ENCODE data around the gene CDS2. TPM values are rescaled to one million over a fixed set of nuclear protein-coding genes. Genes with fewer than 3 reads are reported as not detected.

The CDS2 gene
- total and polyA plus RNA-seq, 2 of the 13 experiments (the other 11 are each of a cell fraction or from before 2014, with no cell fraction given), result 81.3 to 153 TPM

DNA sequence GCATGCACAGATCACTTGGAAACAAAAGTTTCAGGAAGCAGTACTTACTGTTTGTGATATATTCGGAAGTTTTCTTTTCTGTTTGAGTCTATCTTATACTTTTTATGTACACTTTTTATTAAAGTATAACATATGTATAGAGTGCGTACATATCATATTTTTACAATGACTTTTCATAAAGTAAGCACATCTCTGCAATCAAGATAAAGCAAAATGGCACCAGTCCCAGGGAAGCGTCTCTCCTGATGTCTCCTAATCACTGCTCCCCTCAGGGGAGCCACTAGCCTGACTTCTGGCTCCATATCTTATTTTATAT is 26.3 kb downstream of the CDS2 start (continued):
- TF ChIP-seq, protein P1, sequence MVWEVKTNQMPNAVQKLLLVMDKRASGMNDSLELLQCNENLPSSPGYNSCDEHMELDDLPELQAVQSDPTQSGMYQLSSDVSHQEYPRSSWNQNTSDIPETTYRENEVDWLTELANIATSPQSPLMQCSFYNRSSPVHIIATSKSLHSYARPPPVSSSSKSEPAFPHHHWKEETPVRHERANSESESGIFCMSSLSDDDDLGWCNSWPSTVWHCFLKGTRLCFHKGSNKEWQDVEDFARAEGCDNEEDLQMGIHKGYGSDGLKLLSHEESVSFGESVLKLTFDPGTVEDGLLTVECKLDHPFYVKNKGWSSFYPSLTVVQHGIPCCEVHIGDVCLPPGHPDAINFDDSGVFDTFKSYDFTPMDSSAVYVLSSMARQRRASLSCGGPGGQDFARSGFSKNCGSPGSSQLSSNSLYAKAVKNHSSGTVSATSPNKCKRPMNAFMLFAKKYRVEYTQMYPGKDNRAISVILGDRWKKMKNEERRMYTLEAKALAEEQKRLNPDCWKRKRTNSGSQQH (CRISPR knock-in tag; IDR thresholded peaks at IDR 0.05; ENCODE audit: low read depth), result no peak
- TF ChIP-seq REL (CRISPR knock-in tag; conservative IDR thresholded peaks at IDR 0.05) (no peak), NFATC3 (CRISPR knock-in tag; IDR thresholded peaks at IDR 0.05) (no peak), ZNF598 (CRISPR knock-in tag; IDR thresholded peaks at IDR 0.05; ENCODE audit: borderline replicate concordance) (no peak), TP53 (CRISPR knock-in tag; conservative IDR thresholded peaks at IDR 0.05) (no peak), ZNF292 (CRISPR knock-in tag; IDR thresholded peaks at IDR 0.05; ENCODE audit: borderline replicate concordance, low read depth) (no peak), NR2F2 (IDR thresholded peaks at IDR 0.05; ENCODE audit: borderline replicate concordance, low read depth) (no peak), EZH2 (conservative IDR thresholded peaks at IDR 0.05; ENCODE audit: low read depth, low read length) (no peak), KLF12 (CRISPR knock-in tag; IDR thresholded peaks at IDR 0.05; ENCODE audit: borderline replicate concordance) (no peak), TOPORS (CRISPR knock-in tag; IDR thresholded peaks at IDR 0.05) (no peak), ZNF354B (CRISPR knock-in tag; IDR thresholded peaks at IDR 0.05) (no peak), ZKSCAN5 (CRISPR knock-in tag; IDR thresholded peaks at IDR 0.05) (no peak), ZNF558 (CRISPR knock-in tag; IDR thresholded peaks at IDR 0.05; ENCODE audit: borderline replicate concordance) (no peak), ZMAT3 (CRISPR knock-in tag; conservative IDR thresholded peaks at IDR 0.05) (no peak), TARDBP (CRISPR knock-in tag; IDR thresholded peaks at IDR 0.05) (no peak), ARNTL (CRISPR knock-in tag; IDR thresholded peaks at IDR 0.05) (no peak; the same call in 1 of the 2 replicates), TRIM24 (CRISPR knock-in tag; IDR thresholded peaks at IDR 0.05) (no peak), SMC3 (IDR thresholded peaks at IDR 0.05; ENCODE audit: low read length) (peak; percentile 59), ZNF337 (CRISPR knock-in tag; IDR thresholded peaks at IDR 0.05; ENCODE audit: borderline replicate concordance, low read depth) (0 out of 2 replicates have a peak, but pooled peaks have one; percentile 66), ZFP1 (CRISPR knock-in tag; IDR thresholded peaks at IDR 0.05) (no peak), KDM3A (CRISPR knock-in tag; IDR thresholded peaks at IDR 0.05; ENCODE audit: low read depth) (0 out of 2 replicates have a peak, but pooled peaks have one; percentile 2), ZNF335 (CRISPR knock-in tag; IDR thresholded peaks at IDR 0.05) (no peak), MATR3 (CRISPR knock-in tag; IDR thresholded peaks at IDR 0.05) (no peak), BHLHE40 (IDR thresholded peaks at IDR 0.05; ENCODE audit: low read length) (no peak), ZNF720 (CRISPR knock-in tag; IDR thresholded peaks at IDR 0.05) (no peak), RXRB (CRISPR knock-in tag; IDR thresholded peaks at IDR 0.05; ENCODE audit: borderline replicate concordance) (no peak), CBX5 (CRISPR knock-in tag; IDR thresholded peaks at IDR 0.05; ENCODE audit: borderline replicate concordance) (no peak)
- TF ChIP-seq, protein P2, sequence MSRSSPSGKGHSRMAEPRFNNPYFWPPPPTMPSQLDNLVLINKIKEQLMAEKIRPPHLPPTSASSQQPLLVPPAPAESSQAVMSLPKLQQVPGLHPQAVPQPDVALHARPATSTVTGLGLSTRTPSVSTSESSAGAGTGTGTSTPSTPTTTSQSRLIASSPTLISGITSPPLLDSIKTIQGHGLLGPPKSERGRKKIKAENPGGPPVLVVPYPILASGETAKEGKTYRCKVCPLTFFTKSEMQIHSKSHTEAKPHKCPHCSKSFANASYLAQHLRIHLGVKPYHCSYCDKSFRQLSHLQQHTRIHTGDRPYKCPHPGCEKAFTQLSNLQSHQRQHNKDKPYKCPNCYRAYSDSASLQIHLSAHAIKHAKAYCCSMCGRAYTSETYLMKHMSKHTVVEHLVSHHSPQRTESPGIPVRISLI (CRISPR knock-in tag; IDR thresholded peaks at IDR 0.05; ENCODE audit: borderline replicate concordance), result no peak
- TF ChIP-seq, protein P3, sequence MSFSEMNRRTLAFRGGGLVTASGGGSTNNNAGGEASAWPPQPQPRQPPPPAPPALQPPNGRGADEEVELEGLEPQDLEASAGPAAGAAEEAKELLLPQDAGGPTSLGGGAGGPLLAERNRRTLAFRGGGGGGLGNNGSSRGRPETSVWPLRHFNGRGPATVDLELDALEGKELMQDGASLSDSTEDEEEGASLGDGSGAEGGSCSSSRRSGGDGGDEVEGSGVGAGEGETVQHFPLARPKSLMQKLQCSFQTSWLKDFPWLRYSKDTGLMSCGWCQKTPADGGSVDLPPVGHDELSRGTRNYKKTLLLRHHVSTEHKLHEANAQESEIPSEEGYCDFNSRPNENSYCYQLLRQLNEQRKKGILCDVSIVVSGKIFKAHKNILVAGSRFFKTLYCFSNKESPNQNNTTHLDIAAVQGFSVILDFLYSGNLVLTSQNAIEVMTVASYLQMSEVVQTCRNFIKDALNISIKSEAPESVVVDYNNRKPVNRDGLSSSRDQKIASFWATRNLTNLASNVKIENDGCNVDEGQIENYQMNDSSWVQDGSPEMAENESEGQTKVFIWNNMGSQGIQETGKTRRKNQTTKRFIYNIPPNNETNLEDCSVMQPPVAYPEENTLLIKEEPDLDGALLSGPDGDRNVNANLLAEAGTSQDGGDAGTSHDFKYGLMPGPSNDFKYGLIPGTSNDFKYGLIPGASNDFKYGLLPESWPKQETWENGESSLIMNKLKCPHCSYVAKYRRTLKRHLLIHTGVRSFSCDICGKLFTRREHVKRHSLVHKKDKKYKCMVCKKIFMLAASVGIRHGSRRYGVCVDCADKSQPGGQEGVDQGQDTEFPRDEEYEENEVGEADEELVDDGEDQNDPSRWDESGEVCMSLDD (CRISPR knock-in tag; IDR thresholded peaks at IDR 0.05; ENCODE audit: borderline replicate concordance), result no peak

Measured in HepG2 (cell line).